NCI-H128 (cell line): ENCODE results near the gene OSGEP.
"Not testable (repeated sequence)": the region's sequence is repeated elsewhere in the genome, so short reads cannot be mapped to it uniquely, and the experiment has no call there.

Source experiments
- DNase-seq: peaks from one replicate; lab custom pipeline; 2025; ENCODE audit not compliant: unreplicated experiment; lab: John Stamatoyannopoulos, UW

The OSGEP gene

GRCh38 chr14:20469890-20470602 lies 15.4 kb upstream of the OSGEP start:
- no peak for DNase-seq

- DNase-seq, result peak; percentile 71
Measured at GRCh38 chr14:20469242-20469889, 14.8 kb upstream of the OSGEP start, which contains the start of gene PNP. Gene PNP (plus strand): TSS chr14:20469406. CDS start chr14:20469525, 119 bp downstream.

GRCh38 chr14:20468764-20469241 lies 14.2 kb upstream of the OSGEP start:
- DNase-seq, result no peak

DNA sequence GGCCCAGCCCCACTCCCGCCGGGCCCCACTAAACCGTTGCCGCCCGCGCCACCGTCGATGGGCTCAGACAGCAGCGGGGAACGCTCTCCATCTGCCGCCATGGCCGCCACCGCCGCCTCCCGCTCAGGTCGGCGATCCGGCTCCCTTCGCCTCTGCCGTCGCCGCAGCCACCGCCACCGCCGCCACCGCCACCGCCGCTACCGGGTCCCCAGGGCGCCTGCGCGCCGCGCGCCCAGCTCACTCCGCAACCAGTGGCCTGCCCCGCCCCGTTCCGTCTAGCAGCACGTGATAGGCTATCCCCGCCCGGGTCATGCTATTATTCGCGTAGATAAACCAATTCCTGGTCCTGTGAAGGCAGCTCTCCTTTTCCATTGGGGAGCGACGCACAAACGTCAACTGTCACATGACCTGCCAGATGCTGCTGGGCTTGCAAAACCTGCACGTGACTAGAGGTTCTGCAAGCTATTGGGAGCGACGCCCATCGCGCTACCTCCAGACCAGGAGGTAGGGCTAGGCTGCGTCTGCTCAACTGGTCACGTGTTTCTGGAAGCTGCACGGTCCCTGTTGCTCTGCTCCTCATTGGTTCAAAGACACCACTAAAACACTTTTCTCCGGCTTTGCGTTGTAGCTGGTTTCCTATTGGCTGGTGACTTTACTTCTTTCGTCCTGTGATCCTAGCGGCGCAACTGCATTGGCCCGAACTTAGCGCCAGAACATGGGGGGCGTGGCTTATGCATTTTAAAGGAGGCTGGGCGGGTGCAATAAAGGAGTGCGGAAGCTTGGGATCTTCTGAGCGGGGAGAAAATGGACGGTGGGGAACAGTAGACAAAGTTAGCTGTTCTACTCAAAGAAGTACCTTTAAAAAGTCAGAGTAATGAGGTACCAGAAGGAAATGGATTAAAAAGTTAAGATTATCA lies 6.9 kb upstream of the OSGEP start, which contains the start of gene PIP4P1:
Gene PIP4P1, minus strand, starts transcription at position 210 of the 917 bp plus-strand sequence. Its CDS starts 109 bp downstream, at position 101.
- peak; percentile 98 for DNase-seq

DNA sequence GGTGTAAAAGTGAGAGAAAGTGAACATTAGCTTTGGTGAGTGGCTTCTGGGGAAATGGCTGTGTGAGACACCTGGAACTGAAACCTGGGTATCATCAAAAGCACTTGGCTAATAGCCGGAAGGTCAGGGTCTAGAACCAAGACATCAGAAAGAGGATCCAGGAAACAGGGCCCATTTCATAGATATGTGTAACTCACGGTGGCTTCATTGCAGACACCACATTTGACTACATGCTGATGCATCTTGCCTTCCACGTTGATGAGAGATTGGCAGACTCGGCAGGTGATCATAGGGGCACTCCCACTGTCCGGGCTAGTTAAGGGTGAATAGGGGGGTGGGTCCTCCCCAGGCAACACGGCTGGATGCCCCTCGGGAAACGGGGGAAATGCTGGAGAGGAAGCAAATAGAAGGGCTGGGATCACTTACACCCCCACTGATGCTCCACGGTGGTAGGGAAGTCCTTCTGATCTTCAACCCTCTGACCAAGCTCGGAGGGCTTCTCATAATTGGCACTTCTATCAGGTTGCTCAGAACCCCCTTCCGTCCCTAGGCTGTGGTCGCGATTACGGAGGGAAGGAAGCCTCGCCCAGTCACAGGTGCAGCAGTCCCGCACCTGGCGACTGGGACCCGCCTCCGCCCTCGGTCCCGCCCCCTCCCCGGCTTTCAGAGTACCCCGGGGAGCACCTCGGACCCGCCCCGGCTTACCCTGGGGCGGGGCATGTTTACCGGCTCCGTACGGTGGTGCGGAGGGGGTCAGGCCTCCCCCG lies 6.0 kb upstream of the OSGEP start:
- no peak for DNase-seq

DNA sequence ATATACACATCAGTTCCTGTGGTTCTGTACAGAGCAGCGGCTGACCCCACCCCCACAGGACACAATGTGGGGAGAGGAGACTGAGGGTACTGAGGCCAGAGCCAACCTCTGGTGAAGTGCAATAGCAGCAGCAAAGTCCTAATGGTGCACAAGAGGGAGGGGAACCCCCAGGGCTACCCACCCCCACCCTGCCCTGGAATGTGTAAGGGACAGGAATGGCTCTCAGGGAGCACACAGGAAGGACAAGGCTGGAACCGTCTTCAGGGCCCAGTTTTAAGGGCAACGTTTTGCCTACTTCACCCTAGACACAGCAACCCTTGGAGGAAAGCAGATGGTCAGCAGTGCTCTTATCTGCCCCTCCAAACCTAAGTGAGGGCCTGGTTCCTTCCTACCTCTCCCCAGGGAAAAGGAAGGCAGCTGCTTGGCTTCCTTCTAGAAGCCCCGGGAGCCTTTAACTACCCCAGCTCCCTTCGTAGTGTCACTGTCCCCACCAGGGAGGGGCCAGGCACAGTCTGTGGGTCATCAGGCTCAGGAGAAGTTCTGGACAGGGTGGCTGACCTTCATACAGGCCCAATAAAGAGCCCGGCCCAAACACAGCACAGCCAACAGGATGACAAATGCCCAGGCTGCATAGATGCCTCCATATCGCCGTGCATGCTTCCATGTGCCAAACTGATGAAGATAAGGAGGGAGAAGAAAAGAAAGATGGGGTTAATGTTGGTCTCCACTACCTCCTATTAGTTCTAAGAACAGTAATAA lies 3.6 kb upstream of the OSGEP start:
- DNase-seq, result no peak

GRCh38 chr14:20456971-20457370 lies 2.4 kb upstream of the OSGEP start:
- no peak for DNase-seq

- no peak for DNase-seq
Measured at GRCh38 chr14:20455355-20456300, 1.0 kb upstream of the OSGEP start.

DNA sequence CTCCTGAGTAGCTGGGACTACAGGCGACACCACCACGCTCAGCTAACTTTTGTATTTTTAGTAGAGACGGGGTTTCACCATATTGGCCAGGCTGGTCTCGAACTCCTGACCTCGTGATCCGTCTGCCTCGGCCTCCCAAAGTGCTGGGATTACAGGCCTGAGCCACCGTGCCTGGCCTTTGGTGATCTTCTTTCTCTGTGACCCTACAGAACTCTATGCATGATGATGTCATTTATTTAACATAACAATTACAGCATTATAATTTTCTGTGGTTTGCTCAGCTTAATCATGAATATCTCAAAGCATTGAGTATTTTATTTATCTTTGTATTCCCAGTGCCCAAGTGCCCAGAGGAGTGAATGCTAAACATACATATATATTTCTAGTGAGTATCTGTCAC lies 1.8 kb downstream of the OSGEP start:
- not testable (repeated sequence) for DNase-seq

- no peak for DNase-seq
Measured at GRCh38 chr14:20446889-20447288, 7.7 kb downstream of the OSGEP start.

- not testable (repeated sequence) for DNase-seq
Measured at GRCh38 chr14:20443650-20444049, 11.0 kb downstream of the OSGEP start.

DNA sequence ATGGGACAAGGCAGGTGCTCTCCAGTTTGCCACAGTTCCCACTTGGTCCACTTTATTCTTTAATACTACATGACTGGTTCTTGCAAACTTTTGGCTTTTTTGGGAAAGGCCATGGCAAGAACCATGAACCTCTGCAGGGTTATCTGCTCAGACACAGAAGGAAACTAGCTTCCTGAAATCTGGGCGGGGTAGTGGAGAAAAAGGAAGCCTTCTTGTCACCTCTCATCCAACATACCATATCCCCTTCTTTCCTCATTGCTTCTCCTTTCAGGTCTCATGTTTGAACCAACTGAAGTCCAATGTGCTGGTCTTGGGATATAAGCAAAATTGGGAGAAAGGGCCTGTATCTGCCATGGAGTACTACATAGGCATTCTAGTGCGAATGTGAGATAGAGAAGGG lies 13.2 kb downstream of the OSGEP start:
- no peak for DNase-seq

GRCh38 chr14:20440882-20441281 lies 13.7 kb downstream of the OSGEP start:
- DNase-seq, result no peak

DNA sequence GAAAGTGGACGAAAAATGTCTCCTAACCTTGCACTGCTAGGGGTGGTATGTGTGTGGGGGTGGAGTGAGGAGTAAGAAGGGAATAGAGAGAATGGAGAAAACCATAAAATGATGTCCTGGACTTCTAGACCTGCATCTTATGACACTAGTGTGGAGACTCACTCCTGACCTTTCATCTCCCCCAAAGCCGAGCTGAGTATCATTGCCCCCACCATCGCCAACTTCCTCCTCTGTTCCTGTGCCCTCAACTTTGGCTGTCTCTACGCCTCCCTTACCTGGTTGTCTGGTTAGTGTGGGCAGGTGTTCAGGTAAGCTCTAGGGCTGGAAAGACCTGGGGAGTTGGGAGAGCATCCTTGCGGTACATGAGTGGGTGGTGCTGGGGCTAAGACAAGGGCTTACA lies 14.1 kb downstream of the OSGEP start:
- no peak for DNase-seq

DNA sequence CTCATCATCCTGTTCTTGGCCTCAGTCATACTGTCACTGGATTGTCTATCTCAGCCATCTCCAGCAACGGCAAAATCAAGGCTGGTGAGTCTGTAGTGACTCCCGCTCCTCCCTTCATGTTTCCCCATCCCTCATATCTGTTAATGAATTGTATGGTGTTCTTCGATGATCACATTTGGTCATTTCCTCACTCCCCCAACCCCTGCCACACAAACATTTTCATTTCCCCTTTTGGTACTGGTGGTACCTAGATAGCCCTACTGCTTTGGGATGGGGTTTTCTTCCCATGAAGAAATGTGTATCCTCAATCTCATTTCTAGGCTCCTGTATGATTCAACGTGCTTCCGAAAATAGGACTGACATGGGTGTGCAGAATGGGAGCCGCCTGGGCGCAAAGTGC lies 15.9 kb downstream of the OSGEP start:
- no peak for DNase-seq

DNA sequence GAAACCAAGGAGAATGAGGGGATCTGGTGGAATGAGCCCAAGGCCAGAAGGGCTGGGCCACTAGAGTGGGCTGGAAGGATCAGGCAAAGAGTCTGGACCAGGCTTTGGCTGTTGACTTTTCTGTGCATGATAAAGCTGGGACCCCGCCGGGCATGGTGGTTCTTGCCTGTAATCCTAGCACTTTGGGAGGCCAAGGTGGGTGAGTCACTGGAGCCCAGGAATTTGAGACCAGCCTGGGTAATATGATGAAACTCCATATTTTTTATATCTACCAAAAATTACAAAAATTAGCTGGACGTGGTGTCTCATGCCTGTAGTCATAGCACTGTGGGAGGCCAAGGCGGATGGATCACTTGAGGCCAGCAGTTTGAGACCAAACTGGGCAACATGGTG lies 18.3 kb downstream of the OSGEP start:
- no peak for DNase-seq

DNA sequence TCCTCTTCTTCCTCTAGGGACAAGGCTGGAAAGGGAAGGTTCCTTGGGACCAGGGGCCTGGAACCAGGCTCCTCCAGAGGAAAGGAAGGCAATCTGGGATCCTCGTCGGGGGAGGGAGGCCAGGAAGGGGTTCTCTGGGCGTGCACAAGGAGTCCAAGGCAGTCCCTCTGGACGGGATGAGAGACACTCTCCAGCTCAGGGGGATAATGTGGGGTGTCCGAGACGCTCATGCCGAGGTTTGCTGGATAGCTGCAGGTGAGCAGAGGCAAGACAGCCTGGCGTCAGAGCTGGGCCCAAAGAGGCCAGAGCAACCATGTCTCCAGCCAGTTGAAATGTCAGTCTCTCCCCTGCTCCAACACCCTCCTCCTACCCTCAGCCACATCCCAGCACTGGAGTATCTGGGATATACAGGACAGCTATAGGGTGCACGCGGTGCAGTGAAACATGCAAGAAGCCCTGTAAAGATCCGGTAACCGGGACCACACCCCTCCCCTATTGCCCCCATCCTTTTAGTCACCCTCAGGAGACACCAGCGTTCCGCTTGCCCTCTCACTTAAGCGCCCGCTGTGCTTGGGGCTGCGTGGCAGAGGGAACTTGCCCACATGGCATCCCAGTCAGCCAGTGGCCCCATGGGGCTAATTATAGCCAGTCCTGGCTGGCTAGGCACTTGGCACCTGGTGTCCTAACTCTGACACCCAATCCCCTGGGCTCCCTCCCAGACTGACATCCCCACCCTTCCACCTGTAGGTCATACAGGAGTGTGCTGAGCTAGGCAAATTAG lies 18.8 kb downstream of the OSGEP start, which contains the start of gene KLHL33:
Gene KLHL33, minus strand, starts transcription at position 585 of the 781 bp plus-strand sequence. Its CDS starts 355 bp downstream, at position 230.
- DNase-seq, result no peak
